ENCODE data around the gene PRL. TPM values are rescaled to one million over a fixed set of nuclear protein-coding genes. Genes with fewer than 3 reads are reported as not detected.

Gene PRL
- total RNA-seq, 2 donors from 2014 or later, result not detected

GRCh38 chr6:22247916-22248482 lies 48.8 kb downstream of the PRL start:
- Histone ChIP-seq H3K36me3 (replicated peaks in 1 of 2; ENCODE audit: insufficient read depth in 1 of 2, low read depth in 2 of 2) (no peaks in the 10 kb centered on the region), H3K27ac (peak overlapping the region in 1 of 4 donors; percentile 33), H3K27me3 (no peaks in the 10 kb centered on the region), H3K4me1 (peaks cover 6% of the 10 kb centered on the region), H3K4me3 (no peak overlapping the region), H3K9me3 (no peaks in the 10 kb centered on the region)
- no peak for DNase-seq
- WGBS, 2 donors, result 65 to 80% methylated on average over 4 of the region's 4 CpGs
- intact Hi-C loops (cut with DNase I), result no loop called here
- ATAC-seq, result no peak
- no peak for TF ChIP-seq POLR2A (IDR thresholded peaks at IDR 0.05)
- no peak for TF ChIP-seq CTCF (IDR thresholded peaks at IDR 0.05)

- ATAC-seq, result no peak
- no peaks in the 10 kb centered on the region for H3K36me3 ChIP-seq (replicated peaks in 1 of 2; ENCODE audit: insufficient read depth in 1 of 2, low read depth in 2 of 2)
- intact Hi-C loops (cut with DNase I), result no loop called here
- H3K27me3 ChIP-seq, result no peaks in the 10 kb centered on the region
- H3K4me3 ChIP-seq, result no peak overlapping the region
- 0% methylated on average over 1 of the region's 1 CpG for WGBS, 2 donors
- no peaks in the 10 kb centered on the region for H3K4me1 ChIP-seq
- TF ChIP-seq POLR2A (IDR thresholded peaks at IDR 0.05), result no peak
- no peak for TF ChIP-seq CTCF (IDR thresholded peaks at IDR 0.05)
- no peak for DNase-seq
- no peaks in the 10 kb centered on the region for H3K9me3 ChIP-seq
- H3K27ac ChIP-seq, result no peak overlapping the region
These were observed 56.8 kb downstream of the PRL start for GRCh38 chr6:22240025-22240424.

- DNase-seq, result no peak
- Histone ChIP-seq H3K4me1 (no peaks in the 10 kb centered on the region), H3K9me3 (no peaks in the 10 kb centered on the region), H3K4me3 (no peak overlapping the region), H3K36me3 (replicated peaks in 1 of 2; ENCODE audit: insufficient read depth in 1 of 2, low read depth in 2 of 2) (no peaks in the 10 kb centered on the region), H3K27me3 (no peaks in the 10 kb centered on the region), H3K27ac (no peak overlapping the region)
- 38 to 51% methylated on average over 4 of the region's 4 CpGs for WGBS, 2 donors
- intact Hi-C loops (cut with DNase I), result no loop called here
- TF ChIP-seq POLR2A (IDR thresholded peaks at IDR 0.05) (no peak), CTCF (IDR thresholded peaks at IDR 0.05) (no peak)
- no peak for ATAC-seq
These were observed 57.4 kb downstream of the PRL start for GRCh38 chr6:22239261-22239921.

GRCh38 chr6:22238861-22239260 lies 58.0 kb downstream of the PRL start:
- TF ChIP-seq CTCF (IDR thresholded peaks at IDR 0.05) (no peak), POLR2A (IDR thresholded peaks at IDR 0.05) (no peak)
- H3K4me1 ChIP-seq, result no peaks in the 10 kb centered on the region

GRCh38 chr6:22237526-22237925 lies 59.3 kb downstream of the PRL start:
- TF ChIP-seq CTCF (IDR thresholded peaks at IDR 0.05) (no peak), POLR2A (IDR thresholded peaks at IDR 0.05) (no peak)
- intact Hi-C loops (cut with DNase I), result no loop called here
- Histone ChIP-seq H3K4me1 (no peaks in the 10 kb centered on the region), H3K27ac (no peak overlapping the region), H3K9me3 (no peaks in the 10 kb centered on the region), H3K4me3 (no peak overlapping the region), H3K36me3 (replicated peaks in 1 of 2; ENCODE audit: insufficient read depth in 1 of 2, low read depth in 2 of 2) (no peaks in the 10 kb centered on the region), H3K27me3 (no peaks in the 10 kb centered on the region)
- DNase-seq (no peak), ATAC-seq (no peak)
- WGBS, 2 donors, result 0% methylated on average over 1 of the region's 1 CpG

More at GRCh38 chr6:22238861-22239260, 58.0 kb downstream of the PRL start:
- no peak overlapping the region for H3K4me3 ChIP-seq
- no peak overlapping the region for H3K27ac ChIP-seq
- ATAC-seq, result no peak
- H3K9me3 ChIP-seq, result no peaks in the 10 kb centered on the region
- DNase-seq, result no peak
- intact Hi-C loops (cut with DNase I), result no loop called here
- no peaks in the 10 kb centered on the region for H3K36me3 ChIP-seq (replicated peaks in 1 of 2; ENCODE audit: insufficient read depth in 1 of 2, low read depth in 2 of 2)
- H3K27me3 ChIP-seq, result no peaks in the 10 kb centered on the region
- 67 to 72% methylated on average over 4 of the region's 4 CpGs for WGBS, 2 donors

All from body of pancreas (tissue), 4 donors.